ENCODE results near the gene KRTAP20-3.

The KRTAP20-3 gene

GRCh38 chr21:30689822-30690221, 47.2 kb downstream of the KRTAP20-3 start:
- no peak for DNase-seq

Data from amniotic stem cell (primary cell).